Measurements from ENCODE around the gene CGN. TPM values are rescaled to one million over a fixed set of nuclear protein-coding genes. Genes with fewer than 3 reads are reported as not detected.

Gene CGN, protein sequence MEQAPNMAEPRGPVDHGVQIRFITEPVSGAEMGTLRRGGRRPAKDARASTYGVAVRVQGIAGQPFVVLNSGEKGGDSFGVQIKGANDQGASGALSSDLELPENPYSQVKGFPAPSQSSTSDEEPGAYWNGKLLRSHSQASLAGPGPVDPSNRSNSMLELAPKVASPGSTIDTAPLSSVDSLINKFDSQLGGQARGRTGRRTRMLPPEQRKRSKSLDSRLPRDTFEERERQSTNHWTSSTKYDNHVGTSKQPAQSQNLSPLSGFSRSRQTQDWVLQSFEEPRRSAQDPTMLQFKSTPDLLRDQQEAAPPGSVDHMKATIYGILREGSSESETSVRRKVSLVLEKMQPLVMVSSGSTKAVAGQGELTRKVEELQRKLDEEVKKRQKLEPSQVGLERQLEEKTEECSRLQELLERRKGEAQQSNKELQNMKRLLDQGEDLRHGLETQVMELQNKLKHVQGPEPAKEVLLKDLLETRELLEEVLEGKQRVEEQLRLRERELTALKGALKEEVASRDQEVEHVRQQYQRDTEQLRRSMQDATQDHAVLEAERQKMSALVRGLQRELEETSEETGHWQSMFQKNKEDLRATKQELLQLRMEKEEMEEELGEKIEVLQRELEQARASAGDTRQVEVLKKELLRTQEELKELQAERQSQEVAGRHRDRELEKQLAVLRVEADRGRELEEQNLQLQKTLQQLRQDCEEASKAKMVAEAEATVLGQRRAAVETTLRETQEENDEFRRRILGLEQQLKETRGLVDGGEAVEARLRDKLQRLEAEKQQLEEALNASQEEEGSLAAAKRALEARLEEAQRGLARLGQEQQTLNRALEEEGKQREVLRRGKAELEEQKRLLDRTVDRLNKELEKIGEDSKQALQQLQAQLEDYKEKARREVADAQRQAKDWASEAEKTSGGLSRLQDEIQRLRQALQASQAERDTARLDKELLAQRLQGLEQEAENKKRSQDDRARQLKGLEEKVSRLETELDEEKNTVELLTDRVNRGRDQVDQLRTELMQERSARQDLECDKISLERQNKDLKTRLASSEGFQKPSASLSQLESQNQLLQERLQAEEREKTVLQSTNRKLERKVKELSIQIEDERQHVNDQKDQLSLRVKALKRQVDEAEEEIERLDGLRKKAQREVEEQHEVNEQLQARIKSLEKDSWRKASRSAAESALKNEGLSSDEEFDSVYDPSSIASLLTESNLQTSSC
- 2.0 TPM for total RNA-seq (ENCODE audit: unreplicated experiment)
- long read RNA-seq, result 0 reads

GRCh38 chr1:151510957-151511635 is at the start of gene CGN:
Gene CGN, plus strand, starts transcription at chr1:151511387. Its CDS starts 7,133 bp downstream, at chr1:151518520.
- DNase-seq, result peak; percentile 95
- H3K4me1 Mint-ChIP-seq (ENCODE audit: low read depth, unreplicated experiment), result peaks cover 7% of the 10 kb centered on the region
- peak within 1 kb of the TSS; percentile 96 for H3K4me3 Mint-ChIP-seq (ENCODE audit: unreplicated experiment)
- no peaks in the 10 kb centered on the region for H3K36me3 Mint-ChIP-seq (ENCODE audit: unreplicated experiment)
- H3K9me3 Mint-ChIP-seq (ENCODE audit: unreplicated experiment), result peaks cover 7% of the 10 kb centered on the region
- TF ChIP-seq, protein P1, sequence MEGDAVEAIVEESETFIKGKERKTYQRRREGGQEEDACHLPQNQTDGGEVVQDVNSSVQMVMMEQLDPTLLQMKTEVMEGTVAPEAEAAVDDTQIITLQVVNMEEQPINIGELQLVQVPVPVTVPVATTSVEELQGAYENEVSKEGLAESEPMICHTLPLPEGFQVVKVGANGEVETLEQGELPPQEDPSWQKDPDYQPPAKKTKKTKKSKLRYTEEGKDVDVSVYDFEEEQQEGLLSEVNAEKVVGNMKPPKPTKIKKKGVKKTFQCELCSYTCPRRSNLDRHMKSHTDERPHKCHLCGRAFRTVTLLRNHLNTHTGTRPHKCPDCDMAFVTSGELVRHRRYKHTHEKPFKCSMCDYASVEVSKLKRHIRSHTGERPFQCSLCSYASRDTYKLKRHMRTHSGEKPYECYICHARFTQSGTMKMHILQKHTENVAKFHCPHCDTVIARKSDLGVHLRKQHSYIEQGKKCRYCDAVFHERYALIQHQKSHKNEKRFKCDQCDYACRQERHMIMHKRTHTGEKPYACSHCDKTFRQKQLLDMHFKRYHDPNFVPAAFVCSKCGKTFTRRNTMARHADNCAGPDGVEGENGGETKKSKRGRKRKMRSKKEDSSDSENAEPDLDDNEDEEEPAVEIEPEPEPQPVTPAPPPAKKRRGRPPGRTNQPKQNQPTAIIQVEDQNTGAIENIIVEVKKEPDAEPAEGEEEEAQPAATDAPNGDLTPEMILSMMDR (IDR thresholded peaks at IDR 0.05; ENCODE audit: partially characterized antibody, unreplicated experiment), result no peak
- H3K27ac Mint-ChIP-seq (ENCODE audit: unreplicated experiment), result peak within 1 kb of the TSS; percentile 91
- H3K27me3 Mint-ChIP-seq (ENCODE audit: unreplicated experiment), result peaks cover 13% of the 10 kb centered on the region

DNA sequence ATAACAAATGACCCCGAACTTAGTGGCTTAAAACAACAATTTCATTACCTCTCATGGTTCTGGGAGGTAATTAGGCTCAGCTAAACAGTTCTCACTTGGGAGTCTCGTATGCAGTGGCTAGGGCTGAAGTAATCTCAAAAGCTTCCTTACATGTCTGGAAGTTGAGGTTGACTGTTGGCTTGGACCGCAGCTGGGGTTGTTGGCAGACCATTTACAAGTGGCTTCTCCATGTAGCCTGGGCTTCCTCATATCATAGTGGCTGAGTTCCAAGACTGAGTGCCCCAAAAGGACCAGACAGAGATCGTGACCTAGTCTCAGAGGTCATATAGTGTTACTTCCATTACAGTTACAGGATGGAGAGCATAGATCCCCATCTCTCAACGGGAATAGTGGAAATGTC is 49.5 kb upstream of the CGN start:
- Mint-ChIP-seq H3K4me3 (ENCODE audit: unreplicated experiment) (no peak overlapping the region), H3K27ac (ENCODE audit: unreplicated experiment) (no peak overlapping the region), H3K27me3 (ENCODE audit: unreplicated experiment) (peaks cover 9% of the 10 kb centered on the region), H3K36me3 (ENCODE audit: unreplicated experiment) (no peaks in the 10 kb centered on the region), H3K4me1 (ENCODE audit: low read depth, unreplicated experiment) (peaks cover 4% of the 10 kb centered on the region), H3K9me3 (ENCODE audit: unreplicated experiment) (peaks cover 10% of the 10 kb centered on the region)
- TF ChIP-seq, protein P1 (IDR thresholded peaks at IDR 0.05; ENCODE audit: partially characterized antibody, unreplicated experiment), result no peak
- DNase-seq, result no peak

DNA sequence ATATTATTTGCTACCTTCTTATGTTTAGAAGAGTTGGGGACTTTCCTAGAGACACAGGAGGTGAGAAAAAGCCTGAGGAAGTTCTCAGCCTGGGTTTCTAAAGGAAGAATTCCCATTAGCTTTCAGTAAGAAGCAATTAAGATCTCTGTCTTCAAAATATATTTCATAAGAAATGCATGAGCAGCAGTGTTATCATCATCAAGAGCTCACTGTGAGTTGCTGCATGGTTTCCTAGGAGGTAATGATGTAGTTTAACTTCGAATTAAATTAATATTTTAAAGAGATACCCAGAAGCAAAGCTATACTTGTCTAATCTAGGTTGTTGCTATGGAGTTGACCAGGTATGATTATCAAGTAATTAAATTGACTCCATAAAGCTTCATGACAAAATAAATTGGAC is 46.2 kb upstream of the CGN start:
- Mint-ChIP-seq H3K4me3 (ENCODE audit: unreplicated experiment) (no peak overlapping the region), H3K27me3 (ENCODE audit: unreplicated experiment) (no peaks in the 10 kb centered on the region), H3K27ac (ENCODE audit: unreplicated experiment) (no peak overlapping the region), H3K9me3 (ENCODE audit: unreplicated experiment) (no peaks in the 10 kb centered on the region), H3K36me3 (ENCODE audit: unreplicated experiment) (no peaks in the 10 kb centered on the region), H3K4me1 (ENCODE audit: low read depth, unreplicated experiment) (no peaks in the 10 kb centered on the region)
- TF ChIP-seq, protein P1 (IDR thresholded peaks at IDR 0.05; ENCODE audit: partially characterized antibody, unreplicated experiment), result no peak
- no peak for DNase-seq

- H3K4me1 Mint-ChIP-seq (ENCODE audit: low read depth, unreplicated experiment), result no peaks in the 10 kb centered on the region
- peak overlapping the region; percentile 76 for H3K4me3 Mint-ChIP-seq (ENCODE audit: unreplicated experiment)
- no peak overlapping the region for H3K27ac Mint-ChIP-seq (ENCODE audit: unreplicated experiment)
- no peaks in the 10 kb centered on the region for H3K9me3 Mint-ChIP-seq (ENCODE audit: unreplicated experiment)
- no peaks in the 10 kb centered on the region for H3K27me3 Mint-ChIP-seq (ENCODE audit: unreplicated experiment)
- TF ChIP-seq, protein P1 (IDR thresholded peaks at IDR 0.05; ENCODE audit: partially characterized antibody, unreplicated experiment), result no peak
- peak; percentile 43 for DNase-seq
- no peaks in the 10 kb centered on the region for H3K36me3 Mint-ChIP-seq (ENCODE audit: unreplicated experiment)
Measured at GRCh38 chr1:151472856-151473731, 38.1 kb upstream of the CGN start.
